Peyer's patch (tissue), 4 donors: ENCODE measurements around the gene CMTM1.

Source experiments
- POLR2A ChIP-seq, 2 donors: fragments of 450-650 bp; IDR thresholded peaks; one replicate each; pipeline ENCODE4 v1.5.1; 2017; ENCODE audit warnings: antibody characterized with exemption in 2 of 2, mild to moderate bottlenecking in 2 of 2, moderate library complexity in 2 of 2
- TF ChIP-seq, protein P1 (sequence below), 6 experiments: fragments of 450-650 bp in 4 of 6; fragments of 200-600 bp in 2 of 6; sonication (generic) in 1 of 6; IDR thresholded peaks; one replicate each; pipeline ENCODE4 v1.5.1; 2017 to 2019; ENCODE audit warnings: antibody characterized with exemption in 6 of 6, mild to moderate bottlenecking in 3 of 6, moderate library complexity in 1 of 6

DNA sequence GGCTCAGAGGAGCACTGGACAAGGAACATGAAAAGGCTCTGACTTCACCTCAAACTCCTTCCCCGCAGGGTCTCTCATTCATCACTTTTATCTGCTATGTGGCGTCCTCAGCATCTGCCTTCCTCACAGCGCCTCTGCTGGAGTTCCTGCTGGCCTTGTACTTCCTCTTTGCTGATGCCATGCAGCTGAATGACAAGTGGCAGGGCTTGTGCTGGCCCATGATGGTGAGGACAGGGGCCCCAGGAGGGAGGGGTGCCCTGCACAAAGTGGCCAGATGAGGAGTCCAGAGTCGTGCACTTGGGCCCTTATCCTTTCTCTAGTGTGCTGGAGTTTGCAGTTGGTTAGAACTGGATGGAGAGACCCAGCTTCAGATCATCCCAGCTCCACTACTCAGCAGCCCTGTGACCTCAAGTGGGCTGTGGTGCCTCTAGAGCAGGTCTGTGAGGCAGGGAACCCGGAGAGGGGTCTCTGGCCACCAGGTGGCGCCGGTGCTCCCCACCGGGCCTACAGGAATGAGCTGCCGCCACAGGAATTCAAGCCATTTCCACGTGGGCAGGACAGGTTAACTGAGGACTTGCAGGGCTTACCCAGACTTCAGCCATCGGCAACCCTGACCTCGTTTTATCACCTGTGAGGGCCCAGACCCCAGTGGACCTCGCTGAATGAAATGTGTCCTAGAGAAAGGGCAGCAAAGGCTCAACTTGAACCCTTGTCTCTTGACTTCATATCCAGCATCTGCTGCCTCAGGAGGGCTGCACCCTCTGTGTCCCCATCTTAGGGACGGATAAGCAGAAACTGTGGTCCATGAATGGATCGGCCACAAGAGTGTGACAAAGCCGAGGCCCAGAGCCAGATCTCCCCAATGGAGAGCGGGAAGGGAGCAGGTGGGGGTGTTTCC lies 42.3 kb downstream of the CMTM1 start:
- TF ChIP-seq, protein P1, sequence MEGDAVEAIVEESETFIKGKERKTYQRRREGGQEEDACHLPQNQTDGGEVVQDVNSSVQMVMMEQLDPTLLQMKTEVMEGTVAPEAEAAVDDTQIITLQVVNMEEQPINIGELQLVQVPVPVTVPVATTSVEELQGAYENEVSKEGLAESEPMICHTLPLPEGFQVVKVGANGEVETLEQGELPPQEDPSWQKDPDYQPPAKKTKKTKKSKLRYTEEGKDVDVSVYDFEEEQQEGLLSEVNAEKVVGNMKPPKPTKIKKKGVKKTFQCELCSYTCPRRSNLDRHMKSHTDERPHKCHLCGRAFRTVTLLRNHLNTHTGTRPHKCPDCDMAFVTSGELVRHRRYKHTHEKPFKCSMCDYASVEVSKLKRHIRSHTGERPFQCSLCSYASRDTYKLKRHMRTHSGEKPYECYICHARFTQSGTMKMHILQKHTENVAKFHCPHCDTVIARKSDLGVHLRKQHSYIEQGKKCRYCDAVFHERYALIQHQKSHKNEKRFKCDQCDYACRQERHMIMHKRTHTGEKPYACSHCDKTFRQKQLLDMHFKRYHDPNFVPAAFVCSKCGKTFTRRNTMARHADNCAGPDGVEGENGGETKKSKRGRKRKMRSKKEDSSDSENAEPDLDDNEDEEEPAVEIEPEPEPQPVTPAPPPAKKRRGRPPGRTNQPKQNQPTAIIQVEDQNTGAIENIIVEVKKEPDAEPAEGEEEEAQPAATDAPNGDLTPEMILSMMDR (IDR thresholded peaks at IDR 0.05) = peak; percentile 54 to 91 (median 78)
- TF ChIP-seq POLR2A (IDR thresholded peaks at IDR 0.05) = no peak
